Measurements from ENCODE around the gene DUSP3.

DUSP3 gene

GRCh38 chr17:43768382-43768781 is 10.4 kb downstream of the DUSP3 start:
- DNase-seq: no peak

- DNase-seq: no peak
Measured at GRCh38 chr17:43767713-43768059, 11.1 kb downstream of the DUSP3 start.

GRCh38 chr17:43767053-43767712 is 11.6 kb downstream of the DUSP3 start:
- no peak for DNase-seq

GRCh38 chr17:43766413-43767052 is 12.2 kb downstream of the DUSP3 start:
- peak; percentile 11 for DNase-seq

GRCh38 chr17:43760254-43760852 is 18.4 kb downstream of the DUSP3 start:
- peak; percentile 89 for DNase-seq

GRCh38 chr17:43759836-43760235 is 18.9 kb downstream of the DUSP3 start:
- no peak for DNase-seq

GRCh38 chr17:43758497-43759174 is 20.1 kb downstream of the DUSP3 start, which contains the start of gene SOST:
Gene SOST, minus strand, starts transcription at chr17:43758791. Its CDS starts 50 bp downstream, at chr17:43758741.
- DNase-seq: no peak

- DNase-seq: no peak
Measured at GRCh38 chr17:43758086-43758485, 20.7 kb downstream of the DUSP3 start.

GRCh38 chr17:43757171-43757660 is 21.6 kb downstream of the DUSP3 start:
- no peak for DNase-seq

GRCh38 chr17:43756201-43756600 is 22.6 kb downstream of the DUSP3 start:
- DNase-seq: no peak

GRCh38 chr17:43755389-43755875 is 23.3 kb downstream of the DUSP3 start:
- peak; percentile 10 for DNase-seq

- no peak for DNase-seq
Measured at GRCh38 chr17:43754947-43755346, 23.8 kb downstream of the DUSP3 start.

GRCh38 chr17:43753493-43754129 is 25.2 kb downstream of the DUSP3 start:
- DNase-seq: no peak

GRCh38 chr17:43750153-43750552 is 28.6 kb downstream of the DUSP3 start:
- no peak for DNase-seq

GRCh38 chr17:43745541-43745940 is 33.2 kb downstream of the DUSP3 start:
- no peak for DNase-seq

- DNase-seq: no peak
Measured at GRCh38 chr17:43741636-43742035, 37.1 kb downstream of the DUSP3 start.

- no peak for DNase-seq
Measured at GRCh38 chr17:43740541-43740940, 38.2 kb downstream of the DUSP3 start.

- no peak for DNase-seq
Measured at GRCh38 chr17:43737722-43738121, 41.1 kb downstream of the DUSP3 start.

- DNase-seq: no peak
Measured at GRCh38 chr17:43736389-43736788, 42.4 kb downstream of the DUSP3 start.

- DNase-seq: no peak
Measured at GRCh38 chr17:43734376-43734775, 44.4 kb downstream of the DUSP3 start.

- no peak for DNase-seq
Measured at GRCh38 chr17:43733956-43734355, 44.8 kb downstream of the DUSP3 start.

- no peak for DNase-seq
Measured at GRCh38 chr17:43732958-43733357, 45.8 kb downstream of the DUSP3 start.

GRCh38 chr17:43728081-43728480 is 50.7 kb downstream of the DUSP3 start:
- DNase-seq: no peak

Data from stimulated activated CD4-positive, alpha-beta T cell treated with anti-CD3 and anti-CD28 coated beads, Interleukin-1b, Interleukin-23, amount 100 ng/mL, for 48 hours (primary cell).